Measurements from ENCODE around the gene GPC6.

The GPC6 gene

DNA sequence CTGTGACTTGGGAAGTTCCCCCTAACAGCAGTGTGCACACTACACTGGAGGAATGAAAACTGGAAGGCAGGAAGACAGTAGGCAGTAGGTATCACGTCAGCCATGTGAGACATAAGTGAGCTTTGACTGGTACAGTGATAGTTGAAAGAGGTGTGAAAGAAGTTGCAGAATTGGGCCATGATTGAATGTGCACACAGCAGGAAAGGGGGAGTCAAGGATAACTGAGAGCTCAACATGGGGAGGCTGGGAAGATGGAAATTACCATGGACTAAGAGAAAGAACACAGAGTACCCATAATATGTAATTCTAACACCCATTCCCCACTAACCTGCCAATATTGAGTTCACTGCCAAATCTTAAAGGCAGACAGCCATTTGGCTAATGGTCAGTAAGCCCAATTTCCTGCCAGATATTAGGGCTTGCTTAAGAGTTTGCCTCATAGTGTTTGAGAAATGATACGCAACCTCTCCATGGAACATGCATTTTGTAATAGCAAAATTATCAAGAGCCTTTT is 931.2 kb downstream of the GPC6 start:
- no peak overlapping the region for H3K4me3 ChIP-seq (ENCODE audit: low read length in 2 of 2)
- H3K27ac ChIP-seq (ENCODE audit: low read depth in 2 of 2, low read length in 2 of 2): no peak overlapping the region

GRCh38 chr13:94160875-94161274 is 934.3 kb downstream of the GPC6 start:
- H3K27ac ChIP-seq (ENCODE audit: low read depth in 2 of 2, low read length in 2 of 2): no peak overlapping the region
- no peak overlapping the region for H3K9ac ChIP-seq (ENCODE audit: low read depth in 1 of 2, low read length in 2 of 2)
- no peaks in the 10 kb centered on the region for H3K4me1 ChIP-seq (ENCODE audit: control insufficient read depth in 2 of 2, insufficient read depth in 2 of 2, low read length in 2 of 2)
- no peaks in the 10 kb centered on the region for H3K36me3 ChIP-seq (ENCODE audit: control insufficient read depth in 2 of 2, insufficient read depth in 2 of 2, low read length in 2 of 2)
- no peaks in the 10 kb centered on the region for H3K9me3 ChIP-seq (ENCODE audit: control insufficient read depth in 2 of 2, low read length in 2 of 2)
- H3K27me3 ChIP-seq (ENCODE audit: control insufficient read depth in 2 of 2, insufficient read depth in 2 of 2, low read length in 2 of 2): no peaks in the 10 kb centered on the region
- H3K4me3 ChIP-seq (ENCODE audit: low read length in 2 of 2): no peak overlapping the region

More for the DNA sequence above, 931.2 kb downstream of the GPC6 start:
- H3K4me1 ChIP-seq (ENCODE audit: control insufficient read depth in 2 of 2, insufficient read depth in 2 of 2, low read length in 2 of 2): no peaks in the 10 kb centered on the region
- no peaks in the 10 kb centered on the region for H3K9me3 ChIP-seq (ENCODE audit: control insufficient read depth in 2 of 2, low read length in 2 of 2)
- H3K36me3 ChIP-seq (ENCODE audit: control insufficient read depth in 2 of 2, insufficient read depth in 2 of 2, low read length in 2 of 2): no peaks in the 10 kb centered on the region
- H3K9ac ChIP-seq (ENCODE audit: low read depth in 1 of 2, low read length in 2 of 2): no peak overlapping the region
- no peaks in the 10 kb centered on the region for H3K27me3 ChIP-seq (ENCODE audit: control insufficient read depth in 2 of 2, insufficient read depth in 2 of 2, low read length in 2 of 2)

DNA sequence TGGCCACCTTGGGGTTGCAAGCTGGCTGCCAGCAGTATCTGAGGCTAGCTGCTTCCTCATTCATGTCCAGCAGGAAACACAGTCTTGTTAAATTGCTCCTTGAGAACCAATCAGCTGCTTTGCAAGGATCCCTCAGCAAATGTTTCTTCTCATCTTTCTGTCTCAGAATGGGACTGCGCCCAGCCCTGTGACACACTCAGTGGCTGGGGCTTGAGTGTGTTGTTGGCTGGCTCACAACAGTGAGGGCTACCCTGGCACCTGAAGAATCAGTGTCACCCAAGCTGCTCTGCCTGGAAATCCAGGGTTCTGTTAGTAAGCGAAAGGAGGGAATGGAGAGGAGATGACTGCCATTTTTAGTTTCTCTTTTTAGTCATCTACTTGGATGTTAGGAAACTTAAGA is 935.7 kb downstream of the GPC6 start:
- no peaks in the 10 kb centered on the region for H3K9me3 ChIP-seq (ENCODE audit: control insufficient read depth in 2 of 2, low read length in 2 of 2)
- no peaks in the 10 kb centered on the region for H3K4me1 ChIP-seq (ENCODE audit: control insufficient read depth in 2 of 2, insufficient read depth in 2 of 2, low read length in 2 of 2)
- H3K9ac ChIP-seq (ENCODE audit: low read depth in 1 of 2, low read length in 2 of 2): no peak overlapping the region
- no peaks in the 10 kb centered on the region for H3K27me3 ChIP-seq (ENCODE audit: control insufficient read depth in 2 of 2, insufficient read depth in 2 of 2, low read length in 2 of 2)
- H3K4me3 ChIP-seq (ENCODE audit: low read length in 2 of 2): no peak overlapping the region
- H3K27ac ChIP-seq (ENCODE audit: low read depth in 2 of 2, low read length in 2 of 2): no peak overlapping the region
- no peaks in the 10 kb centered on the region for H3K36me3 ChIP-seq (ENCODE audit: control insufficient read depth in 2 of 2, insufficient read depth in 2 of 2, low read length in 2 of 2)

DNA sequence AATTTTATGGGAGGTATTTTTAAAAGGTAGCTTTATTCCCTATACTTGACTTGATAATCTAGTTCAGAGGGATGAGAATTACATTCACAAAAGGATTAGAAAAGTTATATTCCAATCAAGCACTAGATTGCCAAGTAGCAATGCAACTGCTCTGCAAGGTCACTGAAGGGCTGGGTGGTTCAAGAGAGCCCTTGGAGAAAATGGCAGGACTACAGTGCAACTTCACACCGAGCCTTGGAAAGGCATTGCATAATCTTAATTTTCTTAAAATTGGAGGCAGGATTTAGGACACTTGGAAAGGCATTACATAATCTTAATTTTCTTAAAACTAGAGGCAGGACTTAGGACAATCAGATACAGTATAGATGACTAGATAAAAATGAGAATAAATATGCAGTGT is 936.9 kb downstream of the GPC6 start:
- no peaks in the 10 kb centered on the region for H3K27me3 ChIP-seq (ENCODE audit: control insufficient read depth in 2 of 2, insufficient read depth in 2 of 2, low read length in 2 of 2)
- H3K9ac ChIP-seq (ENCODE audit: low read depth in 1 of 2, low read length in 2 of 2): no peak overlapping the region
- H3K27ac ChIP-seq (ENCODE audit: low read depth in 2 of 2, low read length in 2 of 2): no peak overlapping the region
- H3K36me3 ChIP-seq (ENCODE audit: control insufficient read depth in 2 of 2, insufficient read depth in 2 of 2, low read length in 2 of 2): no peaks in the 10 kb centered on the region
- no peaks in the 10 kb centered on the region for H3K4me1 ChIP-seq (ENCODE audit: control insufficient read depth in 2 of 2, insufficient read depth in 2 of 2, low read length in 2 of 2)
- no peaks in the 10 kb centered on the region for H3K9me3 ChIP-seq (ENCODE audit: control insufficient read depth in 2 of 2, low read length in 2 of 2)
- no peak overlapping the region for H3K4me3 ChIP-seq (ENCODE audit: low read length in 2 of 2)

- Histone ChIP-seq H3K9ac (ENCODE audit: low read depth in 1 of 2, low read length in 2 of 2) (no peak overlapping the region), H3K4me3 (ENCODE audit: low read length in 2 of 2) (no peak overlapping the region), H3K4me1 (ENCODE audit: control insufficient read depth in 2 of 2, insufficient read depth in 2 of 2, low read length in 2 of 2) (no peaks in the 10 kb centered on the region), H3K27me3 (ENCODE audit: control insufficient read depth in 2 of 2, insufficient read depth in 2 of 2, low read length in 2 of 2) (no peaks in the 10 kb centered on the region), H3K27ac (ENCODE audit: low read depth in 2 of 2, low read length in 2 of 2) (no peak overlapping the region), H3K36me3 (ENCODE audit: control insufficient read depth in 2 of 2, insufficient read depth in 2 of 2, low read length in 2 of 2) (no peaks in the 10 kb centered on the region), H3K9me3 (ENCODE audit: control insufficient read depth in 2 of 2, low read length in 2 of 2) (no peaks in the 10 kb centered on the region)
Observed at GRCh38 chr13:94168783-94169453, 942.3 kb downstream of the GPC6 start.

- Histone ChIP-seq H3K27me3 (ENCODE audit: control insufficient read depth in 2 of 2, insufficient read depth in 2 of 2, low read length in 2 of 2) (no peaks in the 10 kb centered on the region), H3K9me3 (ENCODE audit: control insufficient read depth in 2 of 2, low read length in 2 of 2) (no peaks in the 10 kb centered on the region), H3K9ac (ENCODE audit: low read depth in 1 of 2, low read length in 2 of 2) (no peak overlapping the region), H3K4me1 (ENCODE audit: control insufficient read depth in 2 of 2, insufficient read depth in 2 of 2, low read length in 2 of 2) (no peaks in the 10 kb centered on the region), H3K4me3 (ENCODE audit: low read length in 2 of 2) (no peak overlapping the region), H3K27ac (ENCODE audit: low read depth in 2 of 2, low read length in 2 of 2) (no peak overlapping the region), H3K36me3 (ENCODE audit: control insufficient read depth in 2 of 2, insufficient read depth in 2 of 2, low read length in 2 of 2) (no peaks in the 10 kb centered on the region)
Observed at GRCh38 chr13:94169454-94170144, 943.0 kb downstream of the GPC6 start.

GRCh38 chr13:94170145-94170571 is 943.6 kb downstream of the GPC6 start:
- Histone ChIP-seq H3K27ac (ENCODE audit: low read depth in 2 of 2, low read length in 2 of 2) (no peak overlapping the region), H3K9ac (ENCODE audit: low read depth in 1 of 2, low read length in 2 of 2) (no peak overlapping the region), H3K36me3 (ENCODE audit: control insufficient read depth in 2 of 2, insufficient read depth in 2 of 2, low read length in 2 of 2) (no peaks in the 10 kb centered on the region), H3K9me3 (ENCODE audit: control insufficient read depth in 2 of 2, low read length in 2 of 2) (no peaks in the 10 kb centered on the region), H3K4me1 (ENCODE audit: control insufficient read depth in 2 of 2, insufficient read depth in 2 of 2, low read length in 2 of 2) (no peaks in the 10 kb centered on the region), H3K4me3 (ENCODE audit: low read length in 2 of 2) (no peak overlapping the region), H3K27me3 (ENCODE audit: control insufficient read depth in 2 of 2, insufficient read depth in 2 of 2, low read length in 2 of 2) (no peaks in the 10 kb centered on the region)

DNA sequence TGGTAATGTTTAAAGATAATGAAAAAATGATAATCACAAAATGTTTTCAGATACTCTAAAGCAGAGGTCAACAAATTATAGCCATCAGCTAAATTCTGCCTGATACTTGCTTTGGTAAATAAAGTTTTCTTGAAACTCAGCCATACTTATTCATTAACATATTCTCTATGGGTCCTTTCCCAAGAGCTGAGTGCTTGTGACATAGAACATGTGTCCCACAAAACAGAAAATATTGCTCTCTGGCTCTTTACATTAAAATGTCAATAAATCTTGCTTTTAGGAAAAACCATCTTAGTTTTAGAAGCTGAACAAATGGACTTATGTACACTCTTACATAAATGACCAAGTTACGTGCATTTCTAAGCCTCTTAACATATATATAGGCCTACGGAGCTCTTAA is 945.8 kb downstream of the GPC6 start:
- Histone ChIP-seq H3K9me3 (ENCODE audit: control insufficient read depth in 2 of 2, low read length in 2 of 2) (no peaks in the 10 kb centered on the region), H3K27me3 (ENCODE audit: control insufficient read depth in 2 of 2, insufficient read depth in 2 of 2, low read length in 2 of 2) (no peaks in the 10 kb centered on the region), H3K4me3 (ENCODE audit: low read length in 2 of 2) (no peak overlapping the region), H3K4me1 (ENCODE audit: control insufficient read depth in 2 of 2, insufficient read depth in 2 of 2, low read length in 2 of 2) (no peaks in the 10 kb centered on the region), H3K36me3 (ENCODE audit: control insufficient read depth in 2 of 2, insufficient read depth in 2 of 2, low read length in 2 of 2) (no peaks in the 10 kb centered on the region), H3K9ac (ENCODE audit: low read depth in 1 of 2, low read length in 2 of 2) (no peak overlapping the region), H3K27ac (ENCODE audit: low read depth in 2 of 2, low read length in 2 of 2) (no peak overlapping the region)

- H3K4me3 ChIP-seq (ENCODE audit: low read length in 2 of 2): no peak overlapping the region
Observed at GRCh38 chr13:94173312-94173854, 946.8 kb downstream of the GPC6 start.

DNA sequence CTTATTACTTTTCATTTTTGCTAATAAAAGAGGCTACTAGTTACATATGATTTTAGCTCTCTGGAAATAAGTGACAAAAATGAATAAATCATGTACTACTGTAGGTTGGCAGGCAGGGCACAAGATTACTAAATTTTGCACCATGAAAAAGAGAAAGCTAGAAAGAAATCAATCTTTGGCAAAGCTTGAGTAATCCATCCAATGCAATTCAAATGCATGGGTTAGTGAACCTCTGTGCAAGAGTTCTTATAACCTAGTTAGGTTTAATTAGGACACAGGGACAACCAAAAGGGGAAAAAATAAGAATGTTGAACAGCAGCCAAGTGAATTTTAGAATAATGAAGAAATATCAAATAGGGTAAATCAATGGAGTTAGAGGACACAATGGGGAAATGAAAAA is 947.4 kb downstream of the GPC6 start:
- Histone ChIP-seq H3K4me1 (ENCODE audit: control insufficient read depth in 2 of 2, insufficient read depth in 2 of 2, low read length in 2 of 2) (no peaks in the 10 kb centered on the region), H3K9me3 (ENCODE audit: control insufficient read depth in 2 of 2, low read length in 2 of 2) (no peaks in the 10 kb centered on the region), H3K27me3 (ENCODE audit: control insufficient read depth in 2 of 2, insufficient read depth in 2 of 2, low read length in 2 of 2) (no peaks in the 10 kb centered on the region), H3K27ac (ENCODE audit: low read depth in 2 of 2, low read length in 2 of 2) (no peak overlapping the region), H3K36me3 (ENCODE audit: control insufficient read depth in 2 of 2, insufficient read depth in 2 of 2, low read length in 2 of 2) (no peaks in the 10 kb centered on the region), H3K4me3 (ENCODE audit: low read length in 2 of 2) (no peak overlapping the region), H3K9ac (ENCODE audit: low read depth in 1 of 2, low read length in 2 of 2) (no peak overlapping the region)

More at GRCh38 chr13:94173312-94173854, 946.8 kb downstream of the GPC6 start:
- no peaks in the 10 kb centered on the region for H3K4me1 ChIP-seq (ENCODE audit: control insufficient read depth in 2 of 2, insufficient read depth in 2 of 2, low read length in 2 of 2)
- no peaks in the 10 kb centered on the region for H3K9me3 ChIP-seq (ENCODE audit: control insufficient read depth in 2 of 2, low read length in 2 of 2)
- no peak overlapping the region for H3K9ac ChIP-seq (ENCODE audit: low read depth in 1 of 2, low read length in 2 of 2)
- no peaks in the 10 kb centered on the region for H3K36me3 ChIP-seq (ENCODE audit: control insufficient read depth in 2 of 2, insufficient read depth in 2 of 2, low read length in 2 of 2)
- no peak overlapping the region for H3K27ac ChIP-seq (ENCODE audit: low read depth in 2 of 2, low read length in 2 of 2)
- H3K27me3 ChIP-seq (ENCODE audit: control insufficient read depth in 2 of 2, insufficient read depth in 2 of 2, low read length in 2 of 2): no peaks in the 10 kb centered on the region
